22Rv1 (cell line): ENCODE data around the gene UBR4.

ENCODE experiments used
- CTCF ChIP-seq: fragments of 450-650 bp; IDR thresholded peaks from 2 replicates; pipeline ENCODE4 v1.5.1; 2017; ENCODE audit warnings: mild to moderate bottlenecking
- ZFX ChIP-seq: fragments of 450-650 bp; IDR thresholded peaks from 2 replicates; pipeline ENCODE4 v1.6.1; 2017; ENCODE audit warnings: antibody characterized with exemption, borderline replicate concordance

GRCh38 chr1:19055001-19055400 is 155.1 kb downstream of the UBR4 start:
- TF ChIP-seq ZFX, result no peak
- TF ChIP-seq CTCF, result no peak
